Activated naive CD8-positive, alpha-beta T cell (primary cell): ENCODE measurements around the gene ADAM22.
"Not testable (repeated sequence)": the region's sequence is repeated elsewhere in the genome, so short reads cannot be mapped to it uniquely, and the experiment has no call there.

Source experiments
- H3K27ac Mint-ChIP-seq: one replicate; pipeline ENCODE4 v1.8.0; 2021; ENCODE audit warnings: mixed read lengths
- H3K27me3 Mint-ChIP-seq: one replicate; pipeline ENCODE4 v1.8.0; 2021; ENCODE audit warnings: mixed read lengths
- H3K36me3 Mint-ChIP-seq: one replicate; pipeline ENCODE4 v1.8.0; 2021; ENCODE audit warnings: mixed read lengths
- H3K4me1 Mint-ChIP-seq: one replicate; pipeline ENCODE4 v1.8.0; 2021; ENCODE audit warnings: low read depth, mixed read lengths
- H3K4me3 Mint-ChIP-seq: one replicate; pipeline ENCODE4 v1.8.0; 2021; ENCODE audit warnings: mild to moderate bottlenecking, mixed read lengths
- H3K9me3 Mint-ChIP-seq: one replicate; pipeline ENCODE4 v1.8.0; 2021; ENCODE audit warnings: low read depth, mixed read lengths

Gene ADAM22

GRCh38 chr7:87934699-87935383 is 790 bp downstream of the ADAM22 start:
- H3K9me3 Mint-ChIP-seq = no peaks in the 10 kb centered on the region
- no peaks in the 10 kb centered on the region for H3K27me3 Mint-ChIP-seq
- peaks cover 6% of the 10 kb centered on the region for H3K4me1 Mint-ChIP-seq
- peaks cover 5% of the 10 kb centered on the region for H3K36me3 Mint-ChIP-seq
- H3K4me3 Mint-ChIP-seq = peak overlapping the region; percentile 89
- H3K27ac Mint-ChIP-seq = peak overlapping the region; percentile 78

- Mint-ChIP-seq H3K9me3 (no peaks in the 10 kb centered on the region), H3K4me1 (peaks cover 6% of the 10 kb centered on the region), H3K27ac (no peak overlapping the region), H3K27me3 (no peaks in the 10 kb centered on the region), H3K36me3 (peaks cover 5% of the 10 kb centered on the region), H3K4me3 (peak overlapping the region; percentile 70)
Measured at GRCh38 chr7:87935384-87935706, 1.3 kb downstream of the ADAM22 start.

- Mint-ChIP-seq H3K4me3 (no peak overlapping the region), H3K9me3 (no peaks in the 10 kb centered on the region), H3K4me1 (peaks cover 3% of the 10 kb centered on the region), H3K36me3 (peaks cover 5% of the 10 kb centered on the region), H3K27me3 (no peaks in the 10 kb centered on the region), H3K27ac (no peak overlapping the region)
Measured at GRCh38 chr7:87941138-87941537, 7.1 kb downstream of the ADAM22 start.

- Mint-ChIP-seq H3K4me3 (no peak overlapping the region), H3K4me1 (peaks cover 3% of the 10 kb centered on the region), H3K27me3 (no peaks in the 10 kb centered on the region), H3K27ac (no peak overlapping the region), H3K9me3 (no peaks in the 10 kb centered on the region), H3K36me3 (no peaks in the 10 kb centered on the region)
Measured at GRCh38 chr7:87944547-87944946, 10.5 kb downstream of the ADAM22 start.

- H3K4me3 Mint-ChIP-seq, H3K27ac Mint-ChIP-seq, H3K36me3 Mint-ChIP-seq, H3K4me1 Mint-ChIP-seq, H3K27me3 Mint-ChIP-seq, H3K9me3 Mint-ChIP-seq: not testable (repeated sequence)
Measured at GRCh38 chr7:87945926-87946325, 11.9 kb downstream of the ADAM22 start.

GRCh38 chr7:87948371-87948770 is 14.3 kb downstream of the ADAM22 start:
- H3K4me1 Mint-ChIP-seq = peaks cover 3% of the 10 kb centered on the region
- no peaks in the 10 kb centered on the region for H3K36me3 Mint-ChIP-seq
- H3K9me3 Mint-ChIP-seq = no peaks in the 10 kb centered on the region
- H3K4me3 Mint-ChIP-seq = no peak overlapping the region
- H3K27me3 Mint-ChIP-seq = no peaks in the 10 kb centered on the region
- H3K27ac Mint-ChIP-seq = no peak overlapping the region

- Mint-ChIP-seq H3K36me3 (peaks cover 6% of the 10 kb centered on the region), H3K4me3 (no peak overlapping the region), H3K9me3 (no peaks in the 10 kb centered on the region), H3K4me1 (no peaks in the 10 kb centered on the region), H3K27me3 (no peaks in the 10 kb centered on the region), H3K27ac (no peak overlapping the region)
Measured at GRCh38 chr7:87959336-87959735, 25.3 kb downstream of the ADAM22 start.

GRCh38 chr7:87960239-87960638 is 26.2 kb downstream of the ADAM22 start:
- Mint-ChIP-seq H3K4me1 (no peaks in the 10 kb centered on the region), H3K27me3 (no peaks in the 10 kb centered on the region), H3K9me3 (no peaks in the 10 kb centered on the region), H3K4me3 (no peak overlapping the region), H3K36me3 (peaks cover 9% of the 10 kb centered on the region), H3K27ac (no peak overlapping the region)

- no peaks in the 10 kb centered on the region for H3K4me1 Mint-ChIP-seq
- peaks cover 9% of the 10 kb centered on the region for H3K36me3 Mint-ChIP-seq
- no peak overlapping the region for H3K4me3 Mint-ChIP-seq
- no peaks in the 10 kb centered on the region for H3K27me3 Mint-ChIP-seq
- H3K9me3 Mint-ChIP-seq = no peaks in the 10 kb centered on the region
- no peak overlapping the region for H3K27ac Mint-ChIP-seq
Measured at GRCh38 chr7:87961754-87962153, 27.7 kb downstream of the ADAM22 start.

- Mint-ChIP-seq H3K4me3 (no peak overlapping the region), H3K27me3 (no peaks in the 10 kb centered on the region), H3K4me1 (no peaks in the 10 kb centered on the region), H3K36me3 (peaks cover 6% of the 10 kb centered on the region), H3K9me3 (no peaks in the 10 kb centered on the region), H3K27ac (no peak overlapping the region)
Measured at GRCh38 chr7:87966271-87966670, 32.2 kb downstream of the ADAM22 start.

GRCh38 chr7:87968021-87968420 is 34.0 kb downstream of the ADAM22 start:
- Mint-ChIP-seq H3K27me3 (no peaks in the 10 kb centered on the region), H3K36me3 (peaks cover 8% of the 10 kb centered on the region), H3K9me3 (no peaks in the 10 kb centered on the region), H3K4me1 (no peaks in the 10 kb centered on the region), H3K4me3 (no peak overlapping the region), H3K27ac (no peak overlapping the region)

- H3K4me3 Mint-ChIP-seq = no peak overlapping the region
- H3K4me1 Mint-ChIP-seq = no peaks in the 10 kb centered on the region
- peaks cover 2% of the 10 kb centered on the region for H3K36me3 Mint-ChIP-seq
- no peak overlapping the region for H3K27ac Mint-ChIP-seq
- H3K9me3 Mint-ChIP-seq = no peaks in the 10 kb centered on the region
- H3K27me3 Mint-ChIP-seq = no peaks in the 10 kb centered on the region
Measured at GRCh38 chr7:87982116-87982515, 48.1 kb downstream of the ADAM22 start.

GRCh38 chr7:87984088-87984487 is 50.0 kb downstream of the ADAM22 start:
- Mint-ChIP-seq H3K4me3 (no peak overlapping the region), H3K27ac (no peak overlapping the region), H3K9me3 (no peaks in the 10 kb centered on the region), H3K36me3 (peaks cover 4% of the 10 kb centered on the region), H3K27me3 (no peaks in the 10 kb centered on the region), H3K4me1 (no peaks in the 10 kb centered on the region)

GRCh38 chr7:87993269-87993668 is 59.2 kb downstream of the ADAM22 start:
- Mint-ChIP-seq H3K27me3 (no peaks in the 10 kb centered on the region), H3K36me3 (peaks cover 8% of the 10 kb centered on the region), H3K4me3 (no peak overlapping the region), H3K27ac (no peak overlapping the region), H3K9me3 (no peaks in the 10 kb centered on the region), H3K4me1 (no peaks in the 10 kb centered on the region)

- H3K27ac Mint-ChIP-seq = no peak overlapping the region
Measured at GRCh38 chr7:87999261-87999660, 65.2 kb downstream of the ADAM22 start.

GRCh38 chr7:88001744-88002530 is 67.9 kb downstream of the ADAM22 start:
- Mint-ChIP-seq H3K4me3 (no peak overlapping the region), H3K9me3 (no peaks in the 10 kb centered on the region), H3K27me3 (no peaks in the 10 kb centered on the region), H3K27ac (no peak overlapping the region), H3K4me1 (no peaks in the 10 kb centered on the region), H3K36me3 (peaks cover 6% of the 10 kb centered on the region)

More at GRCh38 chr7:87999261-87999660, 65.2 kb downstream of the ADAM22 start:
- no peaks in the 10 kb centered on the region for H3K27me3 Mint-ChIP-seq
- H3K4me3 Mint-ChIP-seq = no peak overlapping the region
- no peaks in the 10 kb centered on the region for H3K9me3 Mint-ChIP-seq
- no peaks in the 10 kb centered on the region for H3K4me1 Mint-ChIP-seq
- peaks cover 7% of the 10 kb centered on the region for H3K36me3 Mint-ChIP-seq
